ENCODE measurements around the gene BCS1L. TPM values are rescaled to one million over a fixed set of nuclear protein-coding genes. Genes with fewer than 3 reads are reported as not detected.
A peak's percentile ranks its signal among the peaks of the same experiment; 100 is the strongest.

The BCS1L gene
- total RNA-seq (10 to 100 TPM; 21.1 to 32.7 TPM), polyA plus RNA-seq (100 to 1,000 TPM in 1 of 2 donors, 10 to 100 TPM in 1; 12.5 to 111 TPM)
- long read RNA-seq, donor 1, transcript BCS1L-201 (8 exons, 1,454 nt), result major isoform, 11 of 40 reads
- long read RNA-seq, donor 1, partial matches to known transcripts, result 4 of 40 reads
- long read RNA-seq, donor 1, other reads (novel, unspliced or antisense), result 17 of 40 reads
- long read RNA-seq, donor 2, partial matches to known transcripts, result 3 of 11 reads
- long read RNA-seq, donor 2, other reads (novel, unspliced or antisense), result 3 of 11 reads

- intact Hi-C loops (cut with DNase I), result loop anchor here in 1 of 2 donors (1.0 kb wide), 1 partner anchor 253 kb away; no protein-coding TSS in a partner anchor
- H3K27ac ChIP-seq (ENCODE audit: low read depth in 1 of 2, low read length in 2 of 2), result no peak within 1 kb of the TSS
Measured at GRCh38 chr2:218659258-218659987, at the start of gene BCS1L, which contains the start of gene ZNF142. Gene BCS1L, plus strand, starts transcription at chr2:218659683. Its CDS starts 1,305 bp downstream, at chr2:218660988. Gene ZNF142, minus strand, starts transcription at chr2:218659623. Its CDS starts 3,194 bp downstream, at chr2:218656429.

GRCh38 chr2:218615868-218616315 lies 43.6 kb upstream of the BCS1L start:
- ATAC-seq (ENCODE audit: low FRiP score) (no peak), DNase-seq (no peak)
- H3K9me3 ChIP-seq (ENCODE audit: control insufficient read depth, low read length), result no peaks in the 10 kb centered on the region
- no peaks in the 10 kb centered on the region for H3K36me3 ChIP-seq (ENCODE audit: control insufficient read depth in 1 of 2, insufficient read depth in 2 of 2, low read length in 1 of 2)
- intact Hi-C loops (cut with DNase I), result no loop called here
- no peaks in the 10 kb centered on the region for H3K27me3 ChIP-seq (ENCODE audit: control insufficient read depth in 1 of 2, insufficient read depth in 2 of 2, low read length in 1 of 2)
- no peak overlapping the region for H3K4me3 ChIP-seq (ENCODE audit: low read length in 2 of 2)
- H3K4me1 ChIP-seq (ENCODE audit: control insufficient read depth in 1 of 2, insufficient read depth in 2 of 2, low read length in 2 of 2), result no peaks in the 10 kb centered on the region
- no peak overlapping the region for H3K27ac ChIP-seq (ENCODE audit: low read depth in 1 of 2, low read length in 2 of 2)
- WGBS, 2 donors, result 73 to 75% methylated on average over 6 of the region's 6 CpGs

More at GRCh38 chr2:218659258-218659987, at the start of gene BCS1L, which contains the start of gene ZNF142:
- Histone ChIP-seq H3K4me3 (ENCODE audit: low read length in 2 of 2) (peak within 1 kb of the TSS; percentile 46 to 72), H3K9me3 (ENCODE audit: control insufficient read depth, low read length) (no peaks in the 10 kb centered on the region), H3K27me3 (ENCODE audit: control insufficient read depth in 1 of 2, insufficient read depth in 2 of 2, low read length in 1 of 2) (no peaks in the 10 kb centered on the region), H3K4me1 (ENCODE audit: control insufficient read depth in 1 of 2, insufficient read depth in 2 of 2, low read length in 2 of 2) (no peaks in the 10 kb centered on the region), H3K36me3 (ENCODE audit: control insufficient read depth in 1 of 2, insufficient read depth in 2 of 2, low read length in 1 of 2) (peaks cover 2 to 18% of the 10 kb centered on the region in 2 donors)
- peak; percentile 95 for ATAC-seq (ENCODE audit: low FRiP score)
- peak; percentile 93 to 97 for DNase-seq
- WGBS, 2 donors, result 0% methylated on average over 44 to 49 of the region's 49 CpGs

GRCh38 chr2:218618102-218618860 lies 41.2 kb upstream of the BCS1L start:
- H3K4me1 ChIP-seq (ENCODE audit: control insufficient read depth in 1 of 2, insufficient read depth in 2 of 2, low read length in 2 of 2), result no peaks in the 10 kb centered on the region
- no peaks in the 10 kb centered on the region for H3K36me3 ChIP-seq (ENCODE audit: control insufficient read depth in 1 of 2, insufficient read depth in 2 of 2, low read length in 1 of 2)
- H3K27me3 ChIP-seq (ENCODE audit: control insufficient read depth in 1 of 2, insufficient read depth in 2 of 2, low read length in 1 of 2), result no peaks in the 10 kb centered on the region
- ATAC-seq (ENCODE audit: low FRiP score) (no peak), DNase-seq (no peak)
- intact Hi-C loops (cut with DNase I), result no loop called here
- no peak overlapping the region for H3K27ac ChIP-seq (ENCODE audit: low read depth in 1 of 2, low read length in 2 of 2)
- H3K9me3 ChIP-seq (ENCODE audit: control insufficient read depth, low read length), result no peaks in the 10 kb centered on the region
- 88% methylated on average over 9 of the region's 9 CpGs for WGBS, 2 donors
- H3K4me3 ChIP-seq (ENCODE audit: low read length in 2 of 2), result no peak overlapping the region

- ATAC-seq (ENCODE audit: low FRiP score) (no peak), DNase-seq (no peak)
- no peaks in the 10 kb centered on the region for H3K27me3 ChIP-seq (ENCODE audit: control insufficient read depth in 1 of 2, insufficient read depth in 2 of 2, low read length in 1 of 2)
- no peaks in the 10 kb centered on the region for H3K36me3 ChIP-seq (ENCODE audit: control insufficient read depth in 1 of 2, insufficient read depth in 2 of 2, low read length in 1 of 2)
- H3K4me3 ChIP-seq (ENCODE audit: low read length in 2 of 2), result no peak overlapping the region
- H3K9me3 ChIP-seq (ENCODE audit: control insufficient read depth, low read length), result no peaks in the 10 kb centered on the region
- no peaks in the 10 kb centered on the region for H3K4me1 ChIP-seq (ENCODE audit: control insufficient read depth in 1 of 2, insufficient read depth in 2 of 2, low read length in 2 of 2)
- intact Hi-C loops (cut with DNase I), result no loop called here
- 81 to 82% methylated on average over 7 of the region's 7 CpGs for WGBS, 2 donors
- no peak overlapping the region for H3K27ac ChIP-seq (ENCODE audit: low read depth in 1 of 2, low read length in 2 of 2)
Measured at GRCh38 chr2:218621007-218621406, 38.5 kb upstream of the BCS1L start.

GRCh38 chr2:218622606-218623365 lies 36.7 kb upstream of the BCS1L start:
- ATAC-seq (ENCODE audit: low FRiP score), result no peak
- Histone ChIP-seq H3K27ac (ENCODE audit: low read depth in 1 of 2, low read length in 2 of 2) (no peak overlapping the region), H3K4me1 (ENCODE audit: control insufficient read depth in 1 of 2, insufficient read depth in 2 of 2, low read length in 2 of 2) (no peaks in the 10 kb centered on the region), H3K36me3 (ENCODE audit: control insufficient read depth in 1 of 2, insufficient read depth in 2 of 2, low read length in 1 of 2) (no peaks in the 10 kb centered on the region), H3K27me3 (ENCODE audit: control insufficient read depth in 1 of 2, insufficient read depth in 2 of 2, low read length in 1 of 2) (no peaks in the 10 kb centered on the region), H3K4me3 (ENCODE audit: low read length in 2 of 2) (no peak overlapping the region), H3K9me3 (ENCODE audit: control insufficient read depth, low read length) (no peaks in the 10 kb centered on the region)
- intact Hi-C loops (cut with DNase I), result no loop called here
- no peak for DNase-seq
- 69 to 71% methylated on average over 7 of the region's 7 CpGs for WGBS, 2 donors

- DNase-seq, result no peak
- Histone ChIP-seq H3K9me3 (ENCODE audit: control insufficient read depth, low read length) (no peaks in the 10 kb centered on the region), H3K27ac (ENCODE audit: low read depth in 1 of 2, low read length in 2 of 2) (no peak overlapping the region), H3K36me3 (ENCODE audit: control insufficient read depth in 1 of 2, insufficient read depth in 2 of 2, low read length in 1 of 2) (no peaks in the 10 kb centered on the region), H3K27me3 (ENCODE audit: control insufficient read depth in 1 of 2, insufficient read depth in 2 of 2, low read length in 1 of 2) (no peaks in the 10 kb centered on the region), H3K4me1 (ENCODE audit: control insufficient read depth in 1 of 2, insufficient read depth in 2 of 2, low read length in 2 of 2) (no peaks in the 10 kb centered on the region), H3K4me3 (ENCODE audit: low read length in 2 of 2) (no peak overlapping the region)
- no peak for ATAC-seq (ENCODE audit: low FRiP score)
- WGBS, 2 donors, result 55 to 77% methylated on average over 3 of the region's 3 CpGs
- intact Hi-C loops (cut with DNase I), result no loop called here
Measured at GRCh38 chr2:218623366-218623705, 36.1 kb upstream of the BCS1L start.

- H3K27ac ChIP-seq (ENCODE audit: low read depth in 1 of 2, low read length in 2 of 2), result no peak overlapping the region
- DNase-seq (no peak), ATAC-seq (ENCODE audit: low FRiP score) (no peak)
- H3K9me3 ChIP-seq (ENCODE audit: control insufficient read depth, low read length), result no peaks in the 10 kb centered on the region
- no peaks in the 10 kb centered on the region for H3K36me3 ChIP-seq (ENCODE audit: control insufficient read depth in 1 of 2, insufficient read depth in 2 of 2, low read length in 1 of 2)
- H3K4me3 ChIP-seq (ENCODE audit: low read length in 2 of 2), result no peak overlapping the region
- 91 to 92% methylated on average over 4 of the region's 4 CpGs for WGBS, 2 donors
- no peaks in the 10 kb centered on the region for H3K4me1 ChIP-seq (ENCODE audit: control insufficient read depth in 1 of 2, insufficient read depth in 2 of 2, low read length in 2 of 2)
- H3K27me3 ChIP-seq (ENCODE audit: control insufficient read depth in 1 of 2, insufficient read depth in 2 of 2, low read length in 1 of 2), result no peaks in the 10 kb centered on the region
- intact Hi-C loops (cut with DNase I), result no loop called here
Measured at GRCh38 chr2:218626369-218626768, 33.1 kb upstream of the BCS1L start.

- WGBS, 2 donors, result 96 to 98% methylated on average over 4 of the region's 4 CpGs
- intact Hi-C loops (cut with DNase I), result no loop called here
- Histone ChIP-seq H3K4me3 (ENCODE audit: low read length in 2 of 2) (no peak overlapping the region), H3K9me3 (ENCODE audit: control insufficient read depth, low read length) (no peaks in the 10 kb centered on the region), H3K27ac (ENCODE audit: low read depth in 1 of 2, low read length in 2 of 2) (no peak overlapping the region), H3K36me3 (ENCODE audit: control insufficient read depth in 1 of 2, insufficient read depth in 2 of 2, low read length in 1 of 2) (no peaks in the 10 kb centered on the region), H3K4me1 (ENCODE audit: control insufficient read depth in 1 of 2, insufficient read depth in 2 of 2, low read length in 2 of 2) (no peaks in the 10 kb centered on the region), H3K27me3 (ENCODE audit: control insufficient read depth in 1 of 2, insufficient read depth in 2 of 2, low read length in 1 of 2) (no peaks in the 10 kb centered on the region)
- ATAC-seq (ENCODE audit: low FRiP score), result no peak
- no peak for DNase-seq
Measured at GRCh38 chr2:218627939-218628338, 31.5 kb upstream of the BCS1L start.

Measured in aorta (tissue), 5 donors.